IMR-90 (cell line): Measurements from ENCODE around the gene GABBR2. TPM values are rescaled to one million over a fixed set of nuclear protein-coding genes. Genes with fewer than 3 reads are reported as not detected.

ENCODE experiments used
- ATAC-seq: fragments of 200-7000 bp; cut with Tn5 transposase; 2 replicates; pipeline ENCODE4 v1.9.1; 2020; ENCODE audit warnings: low read depth, mild to moderate bottlenecking, moderate library complexity
- BruUV-seq: library from RNA; stranded (reverse); fragments of 400-500 nt; replicated peaks from 2 replicates; lab custom pipeline; 2021; lab: Mats Ljungman, UMichigan
- CTCF ChIA-PET: fragments of 300-600 bp; formaldehyde crosslinking; extraction: SDS; loops from one replicate; lab custom pipeline; 2021; ENCODE audit warnings: antibody characterized with exemption; lab: Yijun Ruan, JAX
- POLR2A ChIA-PET: fragments of 300-600 bp; sonication (Branson Sonifier 250); formaldehyde crosslinking; loops from one replicate; lab custom pipeline; 2022; ENCODE audit warnings: antibody characterized with exemption; ENCODE audit not compliant: unreplicated experiment; lab: Charles Lee
- DNase-seq: peaks from one replicate; pipeline ENCODE4 v3.0.0; 2013
- H2AFZ ChIP-seq: replicated peaks from 2 replicates; pipeline ENCODE3; 2013; ENCODE audit warnings: low read length, mild to moderate bottlenecking; ENCODE audit not compliant: poor library complexity
- H2AK5ac ChIP-seq: 2 replicates; pipeline ENCODE4 v1.6.1; 2013; ENCODE audit warnings: low read depth, low read length, inconsistent platforms
- H2AK9ac ChIP-seq: replicated peaks from 2 replicates; pipeline ENCODE3; 2013; ENCODE audit warnings: mild to moderate bottlenecking, low read depth, low read length, moderate library complexity; ENCODE audit not compliant: poor library complexity
- H2BK120ac ChIP-seq: 2 replicates; pipeline ENCODE4 v1.6.1; 2013; ENCODE audit warnings: low read depth, low read length, inconsistent platforms
- H2BK15ac ChIP-seq: 3 replicates; pipeline ENCODE4 v1.6.1; 2013; ENCODE audit warnings: low read depth, low read length, inconsistent platforms
- H2BK20ac ChIP-seq: 2 replicates; pipeline ENCODE4 v1.6.1; 2013; ENCODE audit warnings: low read depth, mild to moderate bottlenecking, inconsistent platforms, low read length, moderate library complexity
- H2BK5ac ChIP-seq: 2 replicates; pipeline ENCODE4 v1.6.1; 2013; ENCODE audit warnings: mild to moderate bottlenecking, low read depth, low read length, inconsistent platforms; ENCODE audit not compliant: poor library complexity, severe bottlenecking
- H3K14ac ChIP-seq: replicated peaks from 2 replicates; pipeline ENCODE4 v1.6.1; 2013; ENCODE audit warnings: low read depth, low read length, inconsistent platforms
- H3K18ac ChIP-seq: 2 replicates; pipeline ENCODE4 v1.6.1; 2013; ENCODE audit warnings: low read depth, low read length, control low read depth
- H3K23ac ChIP-seq: 2 replicates; pipeline ENCODE4 v1.6.1; 2013; ENCODE audit warnings: low read depth, low read length, inconsistent platforms
- H3K27ac ChIP-seq: 2 replicates; pipeline ENCODE4 v1.5.1; 2013; ENCODE audit warnings: mild to moderate bottlenecking, control low read depth, low read length; ENCODE audit not compliant: insufficient read depth
- H3K27me3 ChIP-seq: 2 replicates; pipeline ENCODE4 v1.6.1; 2013; ENCODE audit warnings: low read length; ENCODE audit not compliant: control insufficient read depth, insufficient read depth
- H3K36me3 ChIP-seq: 2 replicates; pipeline ENCODE4 v1.6.1; 2013; ENCODE audit warnings: low read length, mixed read lengths; ENCODE audit not compliant: control insufficient read depth, insufficient read depth
- H3K4ac ChIP-seq: 2 replicates; pipeline ENCODE4 v1.6.1; 2013; ENCODE audit warnings: low read depth, low read length, inconsistent platforms
- H3K4me1 ChIP-seq: 2 replicates; pipeline ENCODE4 v1.6.1; 2013; ENCODE audit warnings: low read length, mixed read lengths; ENCODE audit not compliant: control insufficient read depth, insufficient read depth
- H3K4me2 ChIP-seq: 2 replicates; pipeline ENCODE4 v1.6.1; 2013; ENCODE audit warnings: low read depth, mild to moderate bottlenecking, control low read depth, low read length, moderate library complexity
- H3K4me3 ChIP-seq: 2 replicates; pipeline ENCODE4 v1.5.1; 2013; ENCODE audit warnings: low read depth, mild to moderate bottlenecking, control low read depth, low read length, moderate library complexity; ENCODE audit not compliant: insufficient read depth
- H3K56ac ChIP-seq: 2 replicates; pipeline ENCODE4 v1.6.1; 2013; ENCODE audit warnings: low read length, inconsistent platforms; ENCODE audit not compliant: insufficient read depth; ENCODE audit errors: extremely low read depth
- H3K79me1 ChIP-seq, 2 experiments: 2 replicates each; pipeline ENCODE4 v1.6.1; 2013; ENCODE audit warnings: low read length in 2 of 2, inconsistent platforms in 1 of 2, low read depth in 1 of 2
- H3K9ac ChIP-seq: 2 replicates; pipeline ENCODE4 v1.6.1; 2013; ENCODE audit warnings: low read depth, low read length, control low read depth
- H3K9me1 ChIP-seq: 2 replicates; pipeline ENCODE4 v1.6.1; 2013; ENCODE audit warnings: low read length, inconsistent platforms; ENCODE audit not compliant: insufficient read depth
- H3K9me3 ChIP-seq: 2 replicates; pipeline ENCODE4 v1.6.1; 2013; ENCODE audit warnings: low read length; ENCODE audit not compliant: control insufficient read depth, insufficient read depth
- H4K20me1 ChIP-seq: 2 replicates; pipeline ENCODE4 v1.6.1; 2013; ENCODE audit warnings: low read length, inconsistent platforms; ENCODE audit not compliant: insufficient read depth
- H4K5ac ChIP-seq: 2 replicates; pipeline ENCODE4 v1.6.1; 2013; ENCODE audit warnings: mild to moderate bottlenecking, low read depth, low read length, control low read depth
- H4K8ac ChIP-seq, 2 experiments: 2 replicates each; pipeline ENCODE4 v1.6.1; 2013; ENCODE audit warnings: low read depth in 2 of 2, low read length in 2 of 2, control low read depth in 1 of 2, inconsistent platforms in 1 of 2
- H4K91ac ChIP-seq: 2 replicates; pipeline ENCODE4 v1.6.1; 2013; ENCODE audit warnings: low read depth, low read length, inconsistent platforms; ENCODE audit not compliant: insufficient read depth
- BHLHE40 ChIP-seq: fragments of 150-350 bp; IDR thresholded peaks from 2 replicates; pipeline ENCODE4 v1.6.1; 2016; ENCODE audit warnings: mild to moderate bottlenecking, low read depth, low read length
- CTCF ChIP-seq: conservative IDR thresholded peaks from 2 replicates; pipeline ENCODE4 v1.5.1; 2012; ENCODE audit warnings: mild to moderate bottlenecking, low read depth, low read length, improper control_type of control experiment
- FOS ChIP-seq: fragments of 150-350 bp; IDR thresholded peaks from 2 replicates; pipeline ENCODE4 v1.6.1; 2016; ENCODE audit warnings: low read depth, low read length
- MAZ ChIP-seq: IDR thresholded peaks from 2 replicates; pipeline ENCODE4 v1.6.1; 2012; ENCODE audit warnings: low read depth, mild to moderate bottlenecking, low read length, improper control_type of control experiment, moderate library complexity, borderline replicate concordance
- POLR2A ChIP-seq: IDR thresholded peaks from 2 replicates; pipeline ENCODE4 v1.6.1; 2012; ENCODE audit warnings: mild to moderate bottlenecking, low read depth, low read length
- RAD21 ChIP-seq: IDR thresholded peaks from 2 replicates; pipeline ENCODE4 v1.6.1; 2012; ENCODE audit warnings: low read length, improper control_type of control experiment
- RFX5 ChIP-seq: IDR thresholded peaks from 2 replicates; pipeline ENCODE4 v1.8.0; 2012; ENCODE audit warnings: low read depth, mild to moderate bottlenecking, low read length, moderate library complexity
- WGBS, 2 experiments: methylation state at CpG; one replicate each; pipeline versions ENCODE4 v1.1.5 to v1.1.7; 2013; ENCODE audit warnings: missing lambda C conversion rate in 2 of 2; ENCODE audit not compliant: insufficient read length in 1 of 2; ENCODE audit errors: extremely low coverage in 2 of 2; 5-methylcytosine and 5-hydroxymethylcytosine counted together
- dilution Hi-C: fragments of 300-500 bp; cut with HindIII; formaldehyde crosslinking; loops from one replicate; pipeline ENCODE4 v1.14.3; 2018; ENCODE audit warnings: low sequenced_read_pairs; ENCODE audit not compliant: unreplicated experiment
- in situ Hi-C: fragments of 300-500 bp; cut with MboI; formaldehyde crosslinking; loops from 3 replicates; pipeline ENCODE4 v1.14.3; 2019; ENCODE audit warnings: low sequenced_read_pairs, inconsistent platforms, mixed read lengths
- intact Hi-C: fragments of 100-400 bp; cut with micrococcal nuclease; formaldehyde crosslinking; loops from 2 replicates; pipeline ENCODE4 v1.10.0; 2022
- polyA plus RNA-seq, 3 experiments: library from polyadenylated mRNA; depleted of rRNA; stranded (reverse); fragments of >200 nt; gene quantifications; 2 replicates each; pipeline ENCODE4 v1.2.3, GENCODE V29; 2012; ENCODE audit warnings: low replicate concordance in 1 of 3
- total RNA-seq: library from RNA; depleted of rRNA; stranded (reverse); fragments of >200 nt; gene quantifications from 2 replicates; pipeline ENCODE4 v1.2.3, GENCODE V29; 2012

The GABBR2 gene
- total and polyA plus RNA-seq, 2 of the 4 experiments (the other 2 are of a cell fraction): 14.2 to 20.3 TPM

GRCh38 chr9:98714833-98715232 is 6.1 kb upstream of the GABBR2 start:
- no peak overlapping the region for H3K18ac ChIP-seq
- no peak overlapping the region for H2BK20ac ChIP-seq
- no peak overlapping the region for H3K27ac ChIP-seq
- no peak overlapping the region for H3K23ac ChIP-seq
- ChIA-PET POLR2A (no interaction called here), CTCF (no interaction called here)
- peaks cover 38% of the 10 kb centered on the region for H3K27me3 ChIP-seq
- in situ Hi-C loops: no loop called here
- H3K9ac ChIP-seq: no peak overlapping the region
- no peak overlapping the region for H4K5ac ChIP-seq
- H4K91ac ChIP-seq: no peak overlapping the region
- H3K4me1 ChIP-seq: no peaks in the 10 kb centered on the region
- H3K56ac ChIP-seq: no peak overlapping the region
- no peak overlapping the region for H3K4me3 ChIP-seq
- H3K14ac ChIP-seq: no peak overlapping the region
- no peak for ATAC-seq
- TF ChIP-seq RFX5 (no peak), RAD21 (no peak), CTCF (no peak), BHLHE40 (no peak), POLR2A (no peak), FOS (no peak), MAZ (no peak)
- H3K9me3 ChIP-seq: peaks cover 6% of the 10 kb centered on the region
- no peak overlapping the region for H2AFZ ChIP-seq
- no peak overlapping the region for H2BK15ac ChIP-seq
- no TSS peak for BruUV-seq
- no CpG with 5 or more reads among the region's 1 CpG for WGBS, 2 experiments
- dilution Hi-C loops: no loop called here
- no peak overlapping the region for H2BK120ac ChIP-seq
- 0 out of 2 replicates have a peak, but pooled peaks cover 4% of the 10 kb centered on the region for H4K20me1 ChIP-seq
- no peak overlapping the region for H2AK5ac ChIP-seq
- H3K79me1 ChIP-seq: no peaks in the 10 kb centered on the region
- no peaks in the 10 kb centered on the region for H3K36me3 ChIP-seq
- H3K9me1 ChIP-seq: peaks cover 4% of the 10 kb centered on the region; the same call in 1 of the 2 replicates
- H4K8ac ChIP-seq: no peak overlapping the region
- intact Hi-C loops: no loop called here
- H3K4ac ChIP-seq: no peak overlapping the region
- H3K4me2 ChIP-seq: no peak overlapping the region
- H2AK9ac ChIP-seq: no peak overlapping the region
- DNase-seq: no peak
- H2BK5ac ChIP-seq: no peak overlapping the region
